Mesothelial cell of epicardium (in vitro differentiated cells): ENCODE results near the gene LPAR1. TPM values are rescaled to one million over a fixed set of nuclear protein-coding genes. Genes with fewer than 3 reads are reported as not detected.
A peak's percentile ranks its signal among the peaks of the same experiment; 100 is the strongest.

Source experiments
- DNase-seq, 2 experiments: peaks; one replicate each; pipeline ENCODE4 v3.0.0; 2021; ENCODE audit warnings: low spot score in 2 of 2; ENCODE audit not compliant: unreplicated experiment in 2 of 2
- H3K27ac Mint-ChIP-seq: 2 replicates; pipeline ENCODE4 v1.8.0; 2021; ENCODE audit warnings: mixed read lengths
- H3K27me3 Mint-ChIP-seq: 2 replicates; pipeline ENCODE4 v1.8.0; 2021; ENCODE audit warnings: low read depth, mixed read lengths
- H3K36me3 Mint-ChIP-seq: 2 replicates; pipeline ENCODE4 v1.8.0; 2021; ENCODE audit warnings: mixed read lengths
- H3K4me1 Mint-ChIP-seq: 2 replicates; pipeline ENCODE4 v1.8.0; 2021; ENCODE audit warnings: mixed read lengths
- H3K4me3 Mint-ChIP-seq: 2 replicates; pipeline ENCODE4 v1.8.0; 2021; ENCODE audit warnings: mild to moderate bottlenecking, moderate library complexity, mixed read lengths
- H3K9me3 Mint-ChIP-seq: 2 replicates; pipeline ENCODE4 v1.8.0; 2021; ENCODE audit warnings: mixed read lengths
- CTCF ChIP-seq: fragments of 200-600 bp; sonication (generic); IDR thresholded peaks from one replicate; pipeline ENCODE4 v1.5.0; 2021; ENCODE audit warnings: antibody characterized with exemption; ENCODE audit not compliant: unreplicated experiment
- total RNA-seq: library from RNA; stranded (reverse); gene quantifications from 3 replicates; pipeline ENCODE4 v1.2.1, GENCODE V29; 2021

LPAR1 gene
- total RNA-seq, 1 donor from 2014 or later, result 40.3 TPM

GRCh38 chr9:111008158-111009075, 29.9 kb downstream of the LPAR1 start:
- H3K9me3 Mint-ChIP-seq, result peaks cover 7% of the 10 kb centered on the region
- peak overlapping the region; percentile 74 for H3K27ac Mint-ChIP-seq
- no peak for TF ChIP-seq CTCF
- peaks cover 14% of the 10 kb centered on the region for H3K36me3 Mint-ChIP-seq
- DNase-seq, result no peak
- no peaks in the 10 kb centered on the region for H3K27me3 Mint-ChIP-seq
- no peak overlapping the region for H3K4me3 Mint-ChIP-seq
- peaks cover 41% of the 10 kb centered on the region for H3K4me1 Mint-ChIP-seq

DNA sequence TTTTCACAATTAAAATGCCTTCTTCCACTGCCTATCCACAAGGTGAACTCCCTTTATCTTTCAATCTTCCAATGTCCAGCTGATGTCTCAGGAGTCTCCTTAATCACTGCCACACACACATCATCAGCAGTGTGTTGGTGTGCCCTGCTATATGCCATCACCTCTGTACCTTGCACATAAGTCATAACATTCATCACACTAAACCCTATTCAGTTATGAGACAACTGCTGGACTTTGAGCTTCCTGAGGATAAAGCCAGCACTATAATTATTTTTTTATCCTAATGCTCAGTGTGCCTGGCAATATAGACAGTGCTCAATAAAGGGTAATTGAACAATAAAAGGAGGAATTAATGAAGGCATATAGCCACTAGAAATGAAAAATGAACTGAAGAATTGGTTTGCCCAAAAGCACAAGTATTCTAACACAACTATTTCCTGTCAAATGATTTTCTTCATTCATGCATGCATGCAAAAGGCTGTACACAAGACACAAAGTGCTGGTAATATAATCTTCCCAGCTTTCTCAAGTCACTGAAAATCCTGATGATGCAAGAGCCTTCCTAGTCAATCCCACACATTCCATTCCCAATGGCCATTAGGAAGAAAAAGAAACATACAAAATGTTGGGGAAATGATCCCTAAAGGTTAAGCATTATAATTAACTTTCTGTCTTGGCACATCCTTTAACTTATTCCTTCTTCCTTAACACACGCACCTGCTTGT, 32.4 kb downstream of the LPAR1 start:
- H3K27ac Mint-ChIP-seq, result no peak overlapping the region
- H3K27me3 Mint-ChIP-seq, result no peaks in the 10 kb centered on the region
- DNase-seq, result no peak

DNA sequence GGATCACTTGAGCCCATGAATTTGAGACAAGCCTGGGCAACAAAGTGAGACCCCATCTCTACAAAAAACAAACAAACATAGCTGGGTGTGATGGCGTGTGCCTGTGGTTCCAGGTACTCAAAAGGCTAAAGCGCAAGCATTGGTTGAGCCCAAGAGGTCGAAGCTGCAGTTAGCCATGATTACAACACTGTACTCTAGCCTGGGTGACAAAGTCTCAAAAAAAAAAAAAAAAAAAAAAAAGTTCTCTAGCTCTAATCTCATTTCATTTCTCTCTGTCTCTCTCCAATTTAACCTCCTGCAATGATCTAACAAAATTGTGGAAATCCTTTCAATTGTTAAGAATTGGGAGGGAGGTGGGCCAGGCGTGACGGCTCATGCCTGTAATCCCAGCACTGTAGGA, 33.3 kb downstream of the LPAR1 start:
- no peak for TF ChIP-seq CTCF
- Mint-ChIP-seq H3K4me1 (peaks cover 18% of the 10 kb centered on the region), H3K27me3 (no peaks in the 10 kb centered on the region), H3K27ac (no peak overlapping the region), H3K36me3 (peaks cover 14% of the 10 kb centered on the region), H3K4me3 (no peak overlapping the region), H3K9me3 (peaks cover 7% of the 10 kb centered on the region)
- no peak for DNase-seq

More for the DNA sequence above, 32.4 kb downstream of the LPAR1 start:
- peaks cover 23% of the 10 kb centered on the region for H3K4me1 Mint-ChIP-seq
- peaks cover 14% of the 10 kb centered on the region for H3K36me3 Mint-ChIP-seq
- no peak overlapping the region for H3K4me3 Mint-ChIP-seq
- no peak for TF ChIP-seq CTCF
- peaks cover 7% of the 10 kb centered on the region for H3K9me3 Mint-ChIP-seq

DNA sequence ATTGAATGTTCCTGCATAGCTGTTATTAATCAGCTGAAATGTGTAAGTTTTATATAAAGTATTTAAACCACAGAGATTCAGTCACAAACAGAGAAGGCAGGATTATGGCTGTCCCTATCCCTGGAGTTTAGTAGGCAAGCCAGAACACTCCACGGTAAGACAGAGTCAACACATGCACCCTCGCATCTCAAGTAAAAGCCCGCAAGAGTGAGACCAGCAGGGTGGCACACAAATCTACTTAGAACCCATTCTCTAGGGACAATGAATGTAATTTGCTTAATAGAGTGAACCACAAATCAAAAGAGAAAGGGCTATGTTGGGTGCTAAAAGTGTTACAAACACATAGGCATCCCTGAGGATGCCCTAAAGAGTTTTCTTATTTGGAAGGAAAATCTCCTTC, 35.1 kb downstream of the LPAR1 start:
- Mint-ChIP-seq H3K9me3 (peaks cover 7% of the 10 kb centered on the region), H3K27me3 (no peaks in the 10 kb centered on the region), H3K4me1 (peaks cover 13% of the 10 kb centered on the region), H3K27ac (no peak overlapping the region), H3K36me3 (peaks cover 14% of the 10 kb centered on the region), H3K4me3 (no peak overlapping the region)
- no peak for TF ChIP-seq CTCF
- no peak for DNase-seq

GRCh38 chr9:111001526-111001925, 36.7 kb downstream of the LPAR1 start:
- peaks cover 11% of the 10 kb centered on the region for H3K9me3 Mint-ChIP-seq
- no peaks in the 10 kb centered on the region for H3K27me3 Mint-ChIP-seq
- no peak overlapping the region for H3K4me3 Mint-ChIP-seq
- H3K36me3 Mint-ChIP-seq, result peaks cover 14% of the 10 kb centered on the region
- no peak for DNase-seq
- peaks cover 10% of the 10 kb centered on the region for H3K4me1 Mint-ChIP-seq
- H3K27ac Mint-ChIP-seq, result no peak overlapping the region
- no peak for TF ChIP-seq CTCF
